NCI-H146 treated with DMSO at 0.1 percent for 48 hours (cell line): ENCODE data around the gene CCDC88C.
A peak's percentile ranks its signal among the peaks of the same experiment; 100 is the strongest.
"Not testable (repeated sequence)": the region's sequence is repeated elsewhere in the genome, so short reads cannot be mapped to it uniquely, and the experiment has no call there.

ENCODE experiments used
- DNase-seq: peaks from one replicate; lab custom pipeline; 2025; ENCODE audit not compliant: unreplicated experiment; lab: John Stamatoyannopoulos, UW

Gene CCDC88C

GRCh38 chr14:91417120-91417982 lies at the start of gene CCDC88C:
TSS of gene CCDC88C (minus strand) at chr14:91417820. CDS start at chr14:91417690, 130 bp downstream.
- DNase-seq = peak; percentile 20

- no peak for DNase-seq
Observed at GRCh38 chr14:91466192-91466591, 48.6 kb upstream of the CCDC88C start.

- DNase-seq = no peak
Observed at GRCh38 chr14:91464615-91465205, 47.1 kb upstream of the CCDC88C start.

GRCh38 chr14:91458612-91459011 lies 41.0 kb upstream of the CCDC88C start:
- no peak for DNase-seq

- no peak for DNase-seq
Observed at GRCh38 chr14:91456283-91456682, 38.7 kb upstream of the CCDC88C start.

GRCh38 chr14:91454580-91454979 lies 37.0 kb upstream of the CCDC88C start:
- DNase-seq = no peak

GRCh38 chr14:91454155-91454554 lies 36.5 kb upstream of the CCDC88C start:
- no peak for DNase-seq

GRCh38 chr14:91453744-91454143 lies 36.1 kb upstream of the CCDC88C start:
- no peak for DNase-seq

- no peak for DNase-seq
Observed at GRCh38 chr14:91444335-91445020, 26.9 kb upstream of the CCDC88C start.

- no peak for DNase-seq
Observed at GRCh38 chr14:91439345-91439744, 21.7 kb upstream of the CCDC88C start.

- DNase-seq = no peak
Observed at GRCh38 chr14:91438845-91439244, 21.2 kb upstream of the CCDC88C start.

- DNase-seq = not testable (repeated sequence)
Observed at GRCh38 chr14:91436266-91436665, 18.6 kb upstream of the CCDC88C start.

- no peak for DNase-seq
Observed at GRCh38 chr14:91429385-91429784, 11.8 kb upstream of the CCDC88C start.

- not testable (repeated sequence) for DNase-seq
Observed at GRCh38 chr14:91428931-91429330, 11.3 kb upstream of the CCDC88C start.

- DNase-seq = not testable (repeated sequence)
Observed at GRCh38 chr14:91425531-91425944, 7.9 kb upstream of the CCDC88C start.

- DNase-seq = no peak
Observed at GRCh38 chr14:91424813-91425530, 7.4 kb upstream of the CCDC88C start.

GRCh38 chr14:91420686-91421085 lies 3.1 kb upstream of the CCDC88C start:
- no peak for DNase-seq

GRCh38 chr14:91419451-91419850 lies 1.8 kb upstream of the CCDC88C start:
- DNase-seq = no peak

GRCh38 chr14:91419044-91419397 lies 1.4 kb upstream of the CCDC88C start:
- DNase-seq = no peak

GRCh38 chr14:91418387-91419043 lies 895 bp upstream of the CCDC88C start:
- peak; percentile 36 for DNase-seq

GRCh38 chr14:91417983-91418386 lies 365 bp upstream of the CCDC88C start:
- DNase-seq = no peak
